SK-N-SH (cell line): ENCODE results near the gene CYP2C8. TPM values are rescaled to one million over a fixed set of nuclear protein-coding genes. Genes with fewer than 3 reads are reported as not detected.

Source experiments
- polyA plus RNA-seq, 3 experiments: library from polyadenylated mRNA; depleted of rRNA; stranded (reverse); fragments of >200 nt; gene quantifications; 2 replicates each; pipeline ENCODE4 v1.2.3, GENCODE V29; 2012
- small RNA-seq, 7 experiments: library from RNA; depleted of rRNA; stranded (forward); fragments of <200 nt; gene quantifications; one replicate each; pipeline ENCODE3, GENCODE V24; 2012

Gene CYP2C8
- polyA plus RNA-seq, 1 of the 3 experiments (the other 2 are of a cell fraction) = 0.02 TPM

Small RNA genes within 50 kb of the gene (small RNA-seq; reads per million reads assigned to genes)
- gene CYP2C60P = 0 reads per million in 7 experiments

Other genes with a start within 250 kb of the CYP2C8 start
- not detected in 2 replicates for gene CYP2C9, start 130.8 kb downstream of the CYP2C8 start, polyA plus RNA-seq (2012; rRNA removed)
- gene ACSM6, start 124.7 kb upstream of the CYP2C8 start, polyA plus RNA-seq (2012; rRNA removed) = not detected in 2 replicates
- gene PDLIM1, start 221.5 kb upstream of the CYP2C8 start, polyA plus RNA-seq (2012; rRNA removed) = 74.4 and 97.2 TPM in 2 replicates